HEK293 (cell line): ENCODE results near the gene ANOS1.

ENCODE experiments used
- CTCF ChIA-PET: fragments of 350-600 bp; formaldehyde crosslinking; extraction: SDS; loops from one replicate; lab custom pipeline; 2021; ENCODE audit warnings: antibody characterized with exemption; lab: Yijun Ruan, JAX
- POLR2A ChIA-PET: fragments of 300-600 bp; formaldehyde crosslinking; extraction: SDS; loops from one replicate; lab custom pipeline; 2020; ENCODE audit warnings: antibody characterized with exemption, inconsistent platforms; lab: Yijun Ruan, JAX
- H3K27ac ChIP-seq: fragments of 200-500 bp; sonication (Bioruptor generic); 2 replicates; pipeline ENCODE4 v1.5.1; 2014; ENCODE audit warnings: low read depth, low read length, control low read depth, inconsistent platforms; ENCODE audit errors: extremely low read depth
- H3K36me3 ChIP-seq, 2 experiments: fragments of 200-500 bp in 1 of 2; sonication (Bioruptor generic) in 1 of 2; 1 replicate in 1 of 2; 2 replicates in 1 of 2; pipeline ENCODE4 v1.5.1; 2014 to 2017; ENCODE audit warnings: inconsistent platforms in 2 of 2, low read length in 2 of 2; ENCODE audit not compliant: control insufficient read depth in 2 of 2, insufficient read depth in 1 of 2
- H3K4me1 ChIP-seq: fragments of 200-500 bp; sonication (Bioruptor generic); 2 replicates; pipeline ENCODE4 v1.5.1; 2014; ENCODE audit warnings: mild to moderate bottlenecking, low read length, inconsistent platforms; ENCODE audit not compliant: control insufficient read depth, insufficient read depth
- H3K4me3 ChIP-seq: 2 replicates; pipeline ENCODE4 v1.5.1; 2011; ENCODE audit warnings: low read depth, mild to moderate bottlenecking, control low read depth, low read length, moderate library complexity
- H3K9me3 ChIP-seq: fragments of 200-500 bp; sonication (Bioruptor generic); 2 replicates; pipeline ENCODE4 v1.5.1; 2014; ENCODE audit warnings: low read depth, low read length, inconsistent platforms; ENCODE audit not compliant: control insufficient read depth, insufficient read depth
- AEBP2 ChIP-seq: fragments of 450-650 bp; formaldehyde crosslinking; IDR thresholded peaks from 2 replicates; pipeline ENCODE4 v1.5.1; 2016; ENCODE audit warnings: missing biosample characterization, missing genetic modification characterization, borderline replicate concordance
- HOXA7 ChIP-seq: sonication (generic); formaldehyde crosslinking; IDR thresholded peaks from 2 replicates; pipeline ENCODE4 v1.8.1; 2022; ENCODE audit warnings: missing genetic modification reagents, borderline replicate concordance
- KLF1 ChIP-seq: fragments of 450-650 bp; formaldehyde crosslinking; IDR thresholded peaks from 2 replicates; pipeline ENCODE4 v1.5.1; 2016; ENCODE audit warnings: missing biosample characterization, missing genetic modification characterization
- PRDM10 ChIP-seq: fragments of 450-650 bp; formaldehyde crosslinking; IDR thresholded peaks from 2 replicates; pipeline ENCODE4 v1.5.1; 2016; ENCODE audit warnings: missing biosample characterization, missing genetic modification characterization
- WT1 ChIP-seq: fragments of 450-650 bp; formaldehyde crosslinking; IDR thresholded peaks from 2 replicates; pipeline ENCODE4 v1.5.1; 2016; ENCODE audit warnings: missing biosample characterization, missing genetic modification characterization
- YY1 ChIP-seq: fragments of 450-650 bp; formaldehyde crosslinking; IDR thresholded peaks from 2 replicates; pipeline ENCODE4 v1.5.1; 2018; ENCODE audit warnings: missing biosample characterization, missing genetic modification characterization
- ZBTB26 ChIP-seq: fragments of 450-650 bp; formaldehyde crosslinking; optimal IDR thresholded peaks from 2 replicates; pipeline ENCODE3; 2016; ENCODE audit warnings: missing biosample characterization, mild to moderate bottlenecking, missing genetic modification characterization
- ZEB2 ChIP-seq: fragments of 450-650 bp; formaldehyde crosslinking; IDR thresholded peaks from 2 replicates; pipeline ENCODE4 v1.5.1; 2016; ENCODE audit warnings: missing biosample characterization, missing genetic modification characterization
- ZFP37 ChIP-seq: fragments of 450-650 bp; formaldehyde crosslinking; IDR thresholded peaks from 2 replicates; pipeline ENCODE4 v1.5.1; 2016; ENCODE audit warnings: missing biosample characterization, missing genetic modification characterization
- ZNF23 ChIP-seq: fragments of 450-650 bp; formaldehyde crosslinking; IDR thresholded peaks from 2 replicates; pipeline ENCODE4 v1.5.1; 2016; ENCODE audit warnings: missing biosample characterization, missing genetic modification characterization, borderline replicate concordance
- ZNF449 ChIP-seq: fragments of 450-650 bp; formaldehyde crosslinking; IDR thresholded peaks from 2 replicates; pipeline ENCODE4 v1.5.1; 2017; ENCODE audit warnings: missing biosample characterization, mild to moderate bottlenecking, missing genetic modification characterization, moderate library complexity
- ZNF596 ChIP-seq: fragments of 450-650 bp; IDR thresholded peaks from 2 replicates; pipeline ENCODE4 v1.5.0; 2018; ENCODE audit warnings: missing biosample characterization, mild to moderate bottlenecking, missing genetic modification characterization, moderate library complexity
- ZNF704 ChIP-seq: fragments of 450-650 bp; formaldehyde crosslinking; IDR thresholded peaks from 2 replicates; pipeline ENCODE4 v1.5.1; 2016; ENCODE audit warnings: missing biosample characterization, missing genetic modification characterization
- TF ChIP-seq, protein P1 (sequence below): fragments of 450-650 bp; formaldehyde crosslinking; IDR thresholded peaks from 2 replicates; pipeline ENCODE4 v1.5.1; 2016; ENCODE audit warnings: missing biosample characterization, missing genetic modification characterization

ANOS1 gene

DNA sequence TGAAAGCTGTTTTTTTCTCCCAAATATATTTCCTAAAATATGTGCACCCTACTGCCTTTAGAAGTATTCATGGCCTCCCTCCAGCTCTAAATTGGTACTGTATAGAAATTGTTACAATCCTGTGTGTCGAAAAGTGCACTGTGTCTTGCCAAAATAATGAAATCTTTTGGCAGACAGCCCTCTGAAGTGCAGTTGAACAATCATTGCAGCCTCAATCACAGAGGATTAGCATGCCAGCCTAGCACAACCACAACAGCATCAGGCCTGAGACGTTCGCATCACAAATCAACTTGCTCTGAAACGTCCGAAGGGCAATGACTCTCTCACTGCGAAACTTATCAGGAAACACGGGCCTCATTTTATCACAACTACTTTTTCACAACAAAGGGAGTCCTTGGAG is 99.0 kb downstream of the ANOS1 start:
- no peak for TF ChIP-seq PRDM10 (tag by site-specific recombination)
- TF ChIP-seq WT1 (tag by site-specific recombination) = no peak
- TF ChIP-seq, protein P1, sequence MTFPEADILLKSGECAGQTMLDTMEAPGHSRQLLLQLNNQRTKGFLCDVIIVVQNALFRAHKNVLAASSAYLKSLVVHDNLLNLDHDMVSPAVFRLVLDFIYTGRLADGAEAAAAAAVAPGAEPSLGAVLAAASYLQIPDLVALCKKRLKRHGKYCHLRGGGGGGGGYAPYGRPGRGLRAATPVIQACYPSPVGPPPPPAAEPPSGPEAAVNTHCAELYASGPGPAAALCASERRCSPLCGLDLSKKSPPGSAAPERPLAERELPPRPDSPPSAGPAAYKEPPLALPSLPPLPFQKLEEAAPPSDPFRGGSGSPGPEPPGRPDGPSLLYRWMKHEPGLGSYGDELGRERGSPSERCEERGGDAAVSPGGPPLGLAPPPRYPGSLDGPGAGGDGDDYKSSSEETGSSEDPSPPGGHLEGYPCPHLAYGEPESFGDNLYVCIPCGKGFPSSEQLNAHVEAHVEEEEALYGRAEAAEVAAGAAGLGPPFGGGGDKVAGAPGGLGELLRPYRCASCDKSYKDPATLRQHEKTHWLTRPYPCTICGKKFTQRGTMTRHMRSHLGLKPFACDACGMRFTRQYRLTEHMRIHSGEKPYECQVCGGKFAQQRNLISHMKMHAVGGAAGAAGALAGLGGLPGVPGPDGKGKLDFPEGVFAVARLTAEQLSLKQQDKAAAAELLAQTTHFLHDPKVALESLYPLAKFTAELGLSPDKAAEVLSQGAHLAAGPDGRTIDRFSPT (tag by site-specific recombination) = no peak
- Histone ChIP-seq H3K4me1 (no peaks in the 10 kb centered on the region), H3K4me3 (no peak overlapping the region), H3K9me3 (no peaks in the 10 kb centered on the region), H3K27ac (no peak overlapping the region), H3K36me3 (no peaks in the 10 kb centered on the region)
- ChIA-PET CTCF (no interaction called here), POLR2A (no interaction called here)

- TF ChIP-seq ZNF449 (tag by site-specific recombination) (no peak), ZNF704 (tag by site-specific recombination) (no peak), YY1 (tag by site-specific recombination) (no peak), HOXA7 (CRISPR knock-in tag) (no peak), ZNF596 (tag by site-specific recombination) (no peak), ZBTB26 (tag by site-specific recombination) (no peak), ZNF23 (no peak), ZEB2 (tag by site-specific recombination) (no peak), ZFP37 (tag by site-specific recombination) (no peak), AEBP2 (no peak), KLF1 (no peak)
- TF ChIP-seq, protein P1 (tag by site-specific recombination) = no peak
- POLR2A ChIA-PET = no interaction called here
- H3K4me1 ChIP-seq = no peaks in the 10 kb centered on the region
- H3K27ac ChIP-seq = no peak overlapping the region
- H3K4me3 ChIP-seq = no peak overlapping the region
- H3K36me3 ChIP-seq = no peaks in the 10 kb centered on the region
- no peaks in the 10 kb centered on the region for H3K9me3 ChIP-seq
- CTCF ChIA-PET = no interaction called here
Measured at GRCh38 chrX:8629871-8630270, 102.1 kb downstream of the ANOS1 start.
